ENCODE measurements around the gene MUC4.

The MUC4 gene

DNA sequence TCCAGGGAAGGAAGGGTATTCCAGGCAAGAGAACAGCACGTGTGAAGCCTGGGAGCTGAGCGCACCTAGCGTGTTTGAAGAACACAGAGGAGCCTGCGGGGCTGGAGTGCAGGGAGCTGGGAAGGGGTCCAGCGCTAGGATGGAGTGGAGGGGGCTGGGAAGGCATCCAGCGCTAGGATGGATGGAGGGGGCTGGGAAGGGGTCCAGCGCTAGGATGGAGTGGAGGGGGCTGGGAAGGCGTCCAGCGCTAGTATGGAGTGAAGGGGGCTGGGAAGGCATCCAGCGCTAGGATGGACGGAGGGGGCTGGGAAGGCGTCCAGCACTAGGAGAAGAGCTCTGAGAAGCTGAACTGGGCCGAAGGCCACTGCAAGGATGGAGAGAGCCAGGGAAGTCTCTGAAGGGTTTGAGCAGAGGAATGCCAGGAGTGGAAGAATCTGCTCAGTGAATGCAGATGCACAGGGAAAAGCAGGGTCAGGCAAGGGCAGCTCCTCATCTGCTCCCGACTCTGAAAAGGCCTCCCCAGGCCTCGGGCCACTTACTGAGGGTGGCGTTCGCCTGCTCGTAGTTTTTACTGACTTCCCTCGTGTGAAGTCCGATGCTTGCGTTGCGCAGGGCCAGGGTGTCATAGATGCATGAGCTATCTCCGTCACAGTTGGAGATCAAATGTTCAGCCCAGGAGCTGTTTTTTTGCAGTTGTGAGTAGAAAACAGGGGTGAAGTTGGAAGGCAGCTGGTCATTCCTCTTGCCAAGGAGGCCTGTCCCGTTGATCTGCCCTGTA is 51.2 kb downstream of the MUC4 start:
- DNase-seq (ENCODE audit: low read depth) = no peak
- no peak overlapping the region for H3K4me3 ChIP-seq (ENCODE audit: low read depth, low read length)
- no peak for TF ChIP-seq CTCF (IDR thresholded peaks at IDR 0.05; ENCODE audit: low read depth, low read length, missing control alignments)
- in situ Hi-C loops (cut with HindIII; ENCODE audit: low sequenced_read_pairs) = no loop called here

DNA sequence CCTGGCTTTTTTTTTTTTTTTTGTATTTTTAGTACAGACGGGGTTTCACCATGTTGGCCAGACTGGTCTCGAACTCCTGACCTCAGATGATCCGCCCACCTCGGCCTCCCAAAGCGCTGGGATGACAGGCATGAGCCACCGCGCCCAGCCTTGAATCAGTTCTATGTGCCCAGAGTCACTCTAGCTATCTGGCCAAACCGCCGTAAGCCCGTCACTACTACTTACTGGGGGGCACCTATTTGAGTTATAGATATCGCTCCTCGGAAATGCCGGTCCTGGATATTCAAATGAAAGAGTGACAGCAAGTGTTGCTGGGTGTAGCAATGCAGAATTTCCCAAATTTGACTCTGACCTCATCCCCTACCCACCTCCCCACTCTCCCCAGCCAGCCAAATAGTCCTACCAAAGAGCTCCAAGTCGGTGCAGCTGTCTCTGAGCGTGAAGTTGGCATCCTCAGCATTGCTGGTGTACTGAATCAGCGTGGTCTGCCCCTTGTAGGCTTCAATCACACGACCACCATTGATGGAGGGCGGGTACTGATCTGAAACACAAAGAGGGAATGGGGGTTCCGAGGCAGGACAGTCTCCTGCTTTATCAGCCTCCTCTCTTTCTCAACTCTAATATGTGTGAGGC is 52.9 kb downstream of the MUC4 start:
- in situ Hi-C loops (cut with HindIII; ENCODE audit: low sequenced_read_pairs) = no loop called here
- DNase-seq (ENCODE audit: low read depth) = no peak
- TF ChIP-seq CTCF (IDR thresholded peaks at IDR 0.05; ENCODE audit: low read depth, low read length, missing control alignments) = no peak
- H3K4me3 ChIP-seq (ENCODE audit: low read depth, low read length) = no peak overlapping the region

GRCh38 chr3:195757827-195758226 is 53.9 kb downstream of the MUC4 start:
- no peak overlapping the region for H3K4me3 ChIP-seq (ENCODE audit: low read depth, low read length)
- no peak for DNase-seq (ENCODE audit: low read depth)
- TF ChIP-seq CTCF (IDR thresholded peaks at IDR 0.05; ENCODE audit: low read depth, low read length, missing control alignments) = no peak
- in situ Hi-C loops (cut with HindIII; ENCODE audit: low sequenced_read_pairs) = no loop called here

DNA sequence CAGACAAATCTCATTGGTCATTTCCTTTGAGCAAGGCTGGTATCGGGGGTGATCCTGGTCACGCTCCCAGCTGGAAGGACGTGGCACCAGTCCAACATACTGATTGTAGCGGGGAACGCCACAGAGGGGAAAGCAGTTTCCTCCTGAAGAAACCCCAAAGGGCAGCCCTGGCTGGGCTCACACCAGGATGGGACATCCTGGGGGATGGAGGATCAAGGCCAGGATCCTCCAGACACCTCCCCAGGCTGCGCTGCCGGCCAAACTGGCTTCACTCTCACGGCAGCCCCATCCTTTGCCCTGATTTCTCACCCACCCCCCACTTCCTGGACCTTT is 54.3 kb downstream of the MUC4 start:
- no peak for DNase-seq (ENCODE audit: low read depth)
- no peak overlapping the region for H3K4me3 ChIP-seq (ENCODE audit: low read depth, low read length)
- TF ChIP-seq CTCF (IDR thresholded peaks at IDR 0.05; ENCODE audit: low read depth, low read length, missing control alignments) = no peak
- in situ Hi-C loops (cut with HindIII; ENCODE audit: low sequenced_read_pairs) = no loop called here

- no peak overlapping the region for H3K4me3 ChIP-seq (ENCODE audit: low read depth, low read length)
- in situ Hi-C loops (cut with HindIII; ENCODE audit: low sequenced_read_pairs) = no loop called here
- no peak for TF ChIP-seq CTCF (IDR thresholded peaks at IDR 0.05; ENCODE audit: low read depth, low read length, missing control alignments)
- DNase-seq (ENCODE audit: low read depth) = no peak
Observed at GRCh38 chr3:195755791-195756676, 55.7 kb downstream of the MUC4 start.

GRCh38 chr3:195755391-195755790 is 56.3 kb downstream of the MUC4 start:
- in situ Hi-C loops (cut with HindIII; ENCODE audit: low sequenced_read_pairs) = no loop called here
- no peak overlapping the region for H3K4me3 ChIP-seq (ENCODE audit: low read depth, low read length)
- no peak for TF ChIP-seq CTCF (IDR thresholded peaks at IDR 0.05; ENCODE audit: low read depth, low read length, missing control alignments)
- no peak for DNase-seq (ENCODE audit: low read depth)
